ENCODE measurements around the gene USP40.

Gene USP40

DNA sequence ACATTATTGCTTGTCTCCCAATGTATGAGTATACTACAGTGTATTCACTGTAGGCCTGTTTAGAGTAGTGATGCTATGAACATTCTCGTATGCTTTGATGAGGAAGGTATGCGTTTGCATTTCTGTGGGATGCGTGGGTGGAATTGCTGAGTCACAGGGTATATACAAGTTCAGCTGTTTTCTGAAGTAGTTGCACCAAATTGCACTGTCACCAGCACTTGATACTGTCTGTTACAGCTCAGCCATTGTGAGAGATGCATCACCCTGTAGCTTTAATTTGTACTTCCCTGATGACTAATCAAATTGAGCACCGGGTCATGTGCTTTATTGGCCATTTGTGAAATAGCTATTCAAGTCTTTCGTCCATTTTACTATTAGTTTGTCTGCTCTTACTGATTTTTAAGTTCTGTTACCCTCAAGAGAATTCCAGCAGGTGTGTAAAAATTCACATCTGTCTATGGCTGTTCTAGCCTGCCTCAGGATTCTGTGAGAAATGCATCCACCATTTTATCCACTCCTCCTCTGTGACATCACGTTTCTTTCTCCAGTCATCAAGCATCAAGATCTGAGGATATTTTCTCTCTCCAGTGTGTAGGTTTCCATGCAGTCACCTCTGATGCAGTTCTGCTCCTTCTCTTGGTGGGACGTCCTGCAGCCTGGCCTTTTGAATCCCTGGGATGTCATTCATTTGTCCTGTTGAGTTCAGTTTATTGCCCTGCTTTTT, 139.8 kb downstream of the USP40 start:
- no peaks in the 10 kb centered on the region for H3K9me3 ChIP-seq (ENCODE audit: severe bottlenecking)
- H3K4me3 ChIP-seq (ENCODE audit: low read depth, low read length): no peak overlapping the region
- no peak overlapping the region for H3K27ac ChIP-seq
- no peaks in the 10 kb centered on the region for H3K27me3 ChIP-seq (ENCODE audit: insufficient read depth, low read depth, severe bottlenecking)
- DNase-seq: no peak
- TF ChIP-seq, protein P1, sequence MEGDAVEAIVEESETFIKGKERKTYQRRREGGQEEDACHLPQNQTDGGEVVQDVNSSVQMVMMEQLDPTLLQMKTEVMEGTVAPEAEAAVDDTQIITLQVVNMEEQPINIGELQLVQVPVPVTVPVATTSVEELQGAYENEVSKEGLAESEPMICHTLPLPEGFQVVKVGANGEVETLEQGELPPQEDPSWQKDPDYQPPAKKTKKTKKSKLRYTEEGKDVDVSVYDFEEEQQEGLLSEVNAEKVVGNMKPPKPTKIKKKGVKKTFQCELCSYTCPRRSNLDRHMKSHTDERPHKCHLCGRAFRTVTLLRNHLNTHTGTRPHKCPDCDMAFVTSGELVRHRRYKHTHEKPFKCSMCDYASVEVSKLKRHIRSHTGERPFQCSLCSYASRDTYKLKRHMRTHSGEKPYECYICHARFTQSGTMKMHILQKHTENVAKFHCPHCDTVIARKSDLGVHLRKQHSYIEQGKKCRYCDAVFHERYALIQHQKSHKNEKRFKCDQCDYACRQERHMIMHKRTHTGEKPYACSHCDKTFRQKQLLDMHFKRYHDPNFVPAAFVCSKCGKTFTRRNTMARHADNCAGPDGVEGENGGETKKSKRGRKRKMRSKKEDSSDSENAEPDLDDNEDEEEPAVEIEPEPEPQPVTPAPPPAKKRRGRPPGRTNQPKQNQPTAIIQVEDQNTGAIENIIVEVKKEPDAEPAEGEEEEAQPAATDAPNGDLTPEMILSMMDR (IDR thresholded peaks at IDR 0.05; ENCODE audit: low read depth, low read length): no peak
- H3K36me3 ChIP-seq: no peaks in the 10 kb centered on the region

Measured in WERI-Rb-1 (cell line).